ENCODE data around the gene TLX3. TPM values are rescaled to one million over a fixed set of nuclear protein-coding genes. Genes with fewer than 3 reads are reported as not detected.

Gene TLX3
- total and polyA plus RNA-seq, 7 donors = not detected

DNA sequence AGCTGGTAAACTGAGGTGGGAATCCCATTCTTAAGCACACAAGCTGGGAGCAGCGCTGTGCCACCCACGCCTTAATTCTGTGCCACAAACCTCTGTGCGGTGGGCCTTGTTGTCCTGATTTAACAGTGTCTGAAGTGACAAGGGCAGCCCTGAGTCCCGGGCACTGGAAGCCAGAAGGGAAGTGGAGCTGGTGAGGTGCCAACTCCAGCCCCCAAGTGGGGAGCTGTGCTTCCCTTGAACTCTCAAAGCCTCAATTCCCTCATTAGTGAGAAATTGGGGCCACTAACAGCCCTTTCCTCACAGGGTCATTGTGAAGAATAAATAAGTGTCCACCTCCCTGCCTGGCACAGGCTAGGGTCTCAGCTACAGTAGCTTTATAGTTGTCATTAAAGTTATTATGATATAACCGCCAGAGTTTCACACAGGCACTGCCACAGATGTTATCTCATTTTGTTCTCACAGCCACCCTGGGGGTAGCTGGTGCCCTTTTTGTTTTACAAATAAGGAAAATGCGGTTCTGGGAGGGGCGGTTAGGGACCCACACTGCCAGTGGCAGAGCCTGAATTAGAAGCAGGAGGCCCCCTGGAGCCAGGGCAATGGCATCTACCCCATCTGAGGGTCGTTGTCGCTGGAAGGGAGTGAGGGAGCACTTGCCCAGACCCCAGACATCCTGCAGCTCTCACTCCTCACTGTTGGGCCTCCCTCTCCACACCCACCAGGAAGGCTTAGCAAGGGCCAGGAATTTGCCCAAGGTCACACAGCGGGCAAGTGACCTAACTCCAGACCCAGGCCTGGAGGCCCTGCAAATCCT lies 2.1 kb upstream of the TLX3 start:
- TF ChIP-seq POLR2AphosphoS5 (IDR thresholded peaks at IDR 0.05) = no peak
- TF ChIP-seq EP300 (IDR thresholded peaks at IDR 0.05) = no peak
- H3K4me1 ChIP-seq = peaks cover 0 to 42% (median 36%) of the 10 kb centered on the region in 4 donors
- WGBS, 2 donors = 16 to 17% methylated on average over 10 of the region's 10 CpGs
- intact Hi-C loops (cut with DNase I) = no loop called here
- H3K36me3 ChIP-seq = no peaks in the 10 kb centered on the region
- H3K27me3 ChIP-seq = peaks cover 46 to 82% (median 70%) of the 10 kb centered on the region in 3 donors
- H3K27ac ChIP-seq = no peak overlapping the region
- no peaks in the 10 kb centered on the region for H3K9me3 ChIP-seq
- no peak for DNase-seq
- H3K4me3 ChIP-seq = no peak overlapping the region

GRCh38 chr5:171307789-171308452 lies 1.1 kb upstream of the TLX3 start:
- 18 to 31% methylated on average over 42 of the region's 42 CpGs for WGBS, 2 donors
- Histone ChIP-seq H3K4me3 (no peak overlapping the region), H3K27ac (no peak overlapping the region), H3K27me3 (peaks cover 55 to 91% (median 80%) of the 10 kb centered on the region in 3 donors), H3K4me1 (peaks cover 0 to 51% (median 46%) of the 10 kb centered on the region in 4 donors), H3K36me3 (no peaks in the 10 kb centered on the region), H3K9me3 (no peaks in the 10 kb centered on the region)
- no peak for DNase-seq
- intact Hi-C loops (cut with DNase I) = no loop called here
- no peak for TF ChIP-seq EP300 (IDR thresholded peaks at IDR 0.05)
- TF ChIP-seq POLR2AphosphoS5 (IDR thresholded peaks at IDR 0.05) = no peak
- no peak for TF ChIP-seq POLR2A (IDR thresholded peaks at IDR 0.05)
- TF ChIP-seq, protein P1, sequence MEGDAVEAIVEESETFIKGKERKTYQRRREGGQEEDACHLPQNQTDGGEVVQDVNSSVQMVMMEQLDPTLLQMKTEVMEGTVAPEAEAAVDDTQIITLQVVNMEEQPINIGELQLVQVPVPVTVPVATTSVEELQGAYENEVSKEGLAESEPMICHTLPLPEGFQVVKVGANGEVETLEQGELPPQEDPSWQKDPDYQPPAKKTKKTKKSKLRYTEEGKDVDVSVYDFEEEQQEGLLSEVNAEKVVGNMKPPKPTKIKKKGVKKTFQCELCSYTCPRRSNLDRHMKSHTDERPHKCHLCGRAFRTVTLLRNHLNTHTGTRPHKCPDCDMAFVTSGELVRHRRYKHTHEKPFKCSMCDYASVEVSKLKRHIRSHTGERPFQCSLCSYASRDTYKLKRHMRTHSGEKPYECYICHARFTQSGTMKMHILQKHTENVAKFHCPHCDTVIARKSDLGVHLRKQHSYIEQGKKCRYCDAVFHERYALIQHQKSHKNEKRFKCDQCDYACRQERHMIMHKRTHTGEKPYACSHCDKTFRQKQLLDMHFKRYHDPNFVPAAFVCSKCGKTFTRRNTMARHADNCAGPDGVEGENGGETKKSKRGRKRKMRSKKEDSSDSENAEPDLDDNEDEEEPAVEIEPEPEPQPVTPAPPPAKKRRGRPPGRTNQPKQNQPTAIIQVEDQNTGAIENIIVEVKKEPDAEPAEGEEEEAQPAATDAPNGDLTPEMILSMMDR (IDR thresholded peaks at IDR 0.05) = no peak

DNA sequence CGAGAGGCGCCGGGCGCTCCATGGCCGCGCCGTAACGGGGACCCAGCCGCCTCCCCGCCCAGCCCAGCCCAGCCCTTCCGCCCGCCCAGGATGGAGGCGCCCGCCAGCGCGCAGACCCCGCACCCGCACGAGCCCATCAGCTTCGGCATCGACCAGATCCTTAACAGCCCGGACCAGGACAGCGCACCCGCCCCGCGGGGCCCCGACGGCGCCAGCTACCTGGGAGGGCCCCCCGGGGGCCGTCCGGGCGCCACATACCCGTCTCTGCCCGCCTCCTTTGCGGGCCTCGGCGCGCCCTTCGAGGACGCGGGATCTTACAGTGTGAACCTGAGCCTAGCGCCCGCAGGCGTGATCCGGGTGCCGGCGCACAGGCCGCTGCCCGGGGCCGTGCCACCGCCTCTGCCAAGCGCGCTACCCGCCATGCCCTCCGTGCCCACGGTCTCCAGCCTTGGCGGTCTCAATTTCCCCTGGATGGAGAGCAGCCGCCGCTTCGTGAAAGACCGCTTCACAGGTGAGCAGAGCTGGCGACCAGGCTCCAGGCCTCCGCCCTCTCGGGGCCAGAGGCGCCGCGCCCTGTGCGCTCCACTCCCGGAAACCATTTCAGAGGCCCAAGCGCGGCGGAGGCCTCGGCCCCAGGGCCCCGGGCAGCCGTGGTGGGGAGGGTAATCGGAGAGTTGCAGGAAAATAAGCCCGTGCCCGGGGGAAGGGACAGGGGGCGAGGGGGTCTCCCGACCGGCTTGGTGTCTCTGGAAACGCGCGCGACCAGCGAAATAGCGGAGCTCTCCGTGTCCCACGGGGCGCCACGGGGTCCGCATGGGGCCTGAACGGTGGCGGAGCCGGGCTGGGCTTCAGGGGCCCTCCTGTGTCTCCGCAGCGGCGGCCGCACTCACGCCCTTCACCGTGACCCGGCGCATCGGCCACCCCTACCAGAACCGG lies 496 bp downstream of the TLX3 start:
- H3K27me3 ChIP-seq = peaks cover 69 to 100% (median 96%) of the 10 kb centered on the region in 3 donors
- H3K9me3 ChIP-seq = no peaks in the 10 kb centered on the region
- H3K4me1 ChIP-seq = peaks cover 0 to 62% (median 51%) of the 10 kb centered on the region in 4 donors
- TF ChIP-seq POLR2A (IDR thresholded peaks at IDR 0.05) = no peak
- TF ChIP-seq POLR2AphosphoS5 (IDR thresholded peaks at IDR 0.05) = no peak
- TF ChIP-seq, protein P1 (IDR thresholded peaks at IDR 0.05) = no peak
- no peak for TF ChIP-seq EP300 (IDR thresholded peaks at IDR 0.05)
- intact Hi-C loops (cut with DNase I) = no loop called here
- DNase-seq = no peak
- 4 to 5% methylated on average over 106 of the region's 106 CpGs for WGBS, 2 donors
- H3K4me3 ChIP-seq = no peak overlapping the region
- no peak overlapping the region for H3K27ac ChIP-seq
- no peaks in the 10 kb centered on the region for H3K36me3 ChIP-seq

GRCh38 chr5:171310212-171310818 lies 1.3 kb downstream of the TLX3 start:
- intact Hi-C loops (cut with DNase I) = no loop called here
- peaks cover 77 to 100% (median 97%) of the 10 kb centered on the region in 3 donors for H3K27me3 ChIP-seq

More at GRCh38 chr5:171310212-171310818, 1.3 kb downstream of the TLX3 start:
- WGBS, 2 donors = 4 to 5% methylated on average over 41 of the region's 41 CpGs
- Histone ChIP-seq H3K36me3 (no peaks in the 10 kb centered on the region), H3K4me3 (no peak overlapping the region), H3K27ac (no peak overlapping the region), H3K9me3 (no peaks in the 10 kb centered on the region), H3K4me1 (peaks cover 0 to 70% (median 59%) of the 10 kb centered on the region in 4 donors)
- TF ChIP-seq EP300 (IDR thresholded peaks at IDR 0.05) (no peak), POLR2AphosphoS5 (IDR thresholded peaks at IDR 0.05) (no peak), POLR2A (IDR thresholded peaks at IDR 0.05) (no peak)
- TF ChIP-seq, protein P1 (IDR thresholded peaks at IDR 0.05) = no peak
- DNase-seq = no peak

Measured in sigmoid colon (tissue), 7 donors.